A549 treated with CpdA at 1 μM for 4 hours (cell line): Measurements from ENCODE around the gene ABTB2. TPM values are rescaled to one million over a fixed set of nuclear protein-coding genes. Genes with fewer than 3 reads are reported as not detected.

Source experiments
- total RNA-seq: library from RNA; stranded (reverse); fragments of 200-300 nt; extraction: Qiagen RNA extraction; gene quantifications from 5 replicates; pipeline ENCODE4 v1.2.3, GENCODE V29; 2022; ENCODE audit warnings: low read depth

Gene ABTB2
- 16.9 to 26.3 TPM (median 23.9 TPM) in 5 replicates for total RNA-seq

GRCh38 chr11:34357701-34358257, at the start of gene ABTB2:
Gene ABTB2, minus strand, starts transcription at chr11:34358010.

GRCh38 chr11:34105079-34105956, 252.5 kb downstream of the ABTB2 start, which contains the start of gene NAT10:
Gene NAT10, plus strand, starts transcription at chr11:34105629. Its CDS starts 2,597 bp downstream, at chr11:34108226.

Other genes starting within 250 kb of the ABTB2 start
- gene CAT, start 80.9 kb upstream of the ABTB2 start, total RNA-seq = 35.3 to 43.3 TPM (median 39.8 TPM) in 5 replicates
- gene ELF5, start 155.8 kb upstream of the ABTB2 start, total RNA-seq = not detected in 5 replicates